Measurements from ENCODE around the gene CCR7. TPM values are rescaled to one million over a fixed set of nuclear protein-coding genes. Genes with fewer than 3 reads are reported as not detected.

CCR7 gene
- total RNA-seq, 2 experiments from 2014 or later: 297 to 302 TPM

GRCh38 chr17:40606548-40607353 is 41.5 kb upstream of the CCR7 start:
- peaks cover 96% of the 10 kb centered on the region for H3K4me1 Mint-ChIP-seq (ENCODE audit: low read depth)
- ChIA-PET CTCF (interaction anchor here (1.1 to 2.0 kb wide), 5 partner anchors 25 to 58 kb away, joined by 3 to 6 read pairs (median 3); no protein-coding TSS in a partner anchor), POLR2A (interaction anchor here (0.6 to 30.9 kb wide), 6 partner anchors 24 to 116 kb away, joined by 3 to 787 read pairs (median 5); partner anchors contain the start of genes CCR7 and SMARCE1)
- ATAC-seq (no peak), DNase-seq (no peak)
- peaks cover 4% of the 10 kb centered on the region for H3K36me3 Mint-ChIP-seq (ENCODE audit: low read depth)
- intact Hi-C loops (cut with micrococcal nuclease): no loop called here
- H3K9me3 Mint-ChIP-seq: no peaks in the 10 kb centered on the region
- no peak overlapping the region for H3K4me3 Mint-ChIP-seq
- TF ChIP-seq CTCF (IDR thresholded peaks at IDR 0.05): no peak
- peak overlapping the region; percentile 81 for H3K27ac Mint-ChIP-seq
- H3K27me3 Mint-ChIP-seq: no peaks in the 10 kb centered on the region

GRCh38 chr17:40605306-40605705 is 40.0 kb upstream of the CCR7 start:
- intact Hi-C loops (cut with micrococcal nuclease): no loop called here
- H3K36me3 Mint-ChIP-seq (ENCODE audit: low read depth): peaks cover 7% of the 10 kb centered on the region
- H3K4me1 Mint-ChIP-seq (ENCODE audit: low read depth): peaks cover 96% of the 10 kb centered on the region
- H3K27ac Mint-ChIP-seq: peak overlapping the region; percentile 92
- ChIA-PET CTCF (interaction anchor here (2.4 to 5.0 kb wide), 4 partner anchors 9 to 72 kb away, joined by 10 to 62 read pairs (median 34); partner anchors contain the start of gene CCR7), POLR2A (interaction anchor here (1.0 to 30.9 kb wide), 7 partner anchors 9 to 64 kb away, joined by 3 to 787 read pairs (median 21); partner anchors contain the start of gene CCR7)
- DNase-seq (peak; percentile 87), ATAC-seq (peak; percentile 60)
- no peaks in the 10 kb centered on the region for H3K9me3 Mint-ChIP-seq
- peak overlapping the region; percentile 48 for H3K4me3 Mint-ChIP-seq
- no peak for TF ChIP-seq CTCF (IDR thresholded peaks at IDR 0.05)
- no peaks in the 10 kb centered on the region for H3K27me3 Mint-ChIP-seq

GRCh38 chr17:40604327-40605080 is 39.2 kb upstream of the CCR7 start:
- intact Hi-C loops (cut with micrococcal nuclease): no loop called here
- peak overlapping the region; percentile 48 for H3K4me3 Mint-ChIP-seq
- no peaks in the 10 kb centered on the region for H3K9me3 Mint-ChIP-seq
- TF ChIP-seq CTCF (IDR thresholded peaks at IDR 0.05): no peak
- peaks cover 7% of the 10 kb centered on the region for H3K36me3 Mint-ChIP-seq (ENCODE audit: low read depth)
- H3K27ac Mint-ChIP-seq: peak overlapping the region; percentile 92
- H3K4me1 Mint-ChIP-seq (ENCODE audit: low read depth): peaks cover 97% of the 10 kb centered on the region
- H3K27me3 Mint-ChIP-seq: no peaks in the 10 kb centered on the region
- POLR2A ChIA-PET: interaction anchor here (0.7 to 30.9 kb wide), 9 partner anchors 9 to 110 kb away, joined by 3 to 787 read pairs (median 16); partner anchors contain the start of gene CCR7
- CTCF ChIA-PET: interaction anchor here (0.9 to 5.0 kb wide), 8 partner anchors 10 to 245 kb away, joined by 3 to 62 read pairs (median 10); partner anchors contain the start of gene CCR7
- ATAC-seq: no peak
- peak; percentile 26 for DNase-seq

GRCh38 chr17:40602445-40603443 is 37.5 kb upstream of the CCR7 start:
- intact Hi-C loops (cut with micrococcal nuclease): no loop called here
- ChIA-PET POLR2A (interaction anchor here (0.5 to 30.9 kb wide), 16 partner anchors 11 to 217 kb away, joined by 3 to 787 read pairs (median 4); partner anchors contain the start of gene CCR7), CTCF (interaction anchor here (0.7 to 5.0 kb wide), 11 partner anchors 11 to 70 kb away, joined by 3 to 62 read pairs (median 5); partner anchors contain the start of gene CCR7)
- peak overlapping the region; percentile 65 for H3K4me3 Mint-ChIP-seq
- peaks cover 7% of the 10 kb centered on the region for H3K36me3 Mint-ChIP-seq (ENCODE audit: low read depth)
- peak; percentile 92 for DNase-seq
- H3K27ac Mint-ChIP-seq: peak overlapping the region; percentile 98
- ATAC-seq: peak; percentile 43
- H3K27me3 Mint-ChIP-seq: no peaks in the 10 kb centered on the region
- H3K9me3 Mint-ChIP-seq: no peaks in the 10 kb centered on the region
- peaks cover 97% of the 10 kb centered on the region for H3K4me1 Mint-ChIP-seq (ENCODE audit: low read depth)
- no peak for TF ChIP-seq CTCF (IDR thresholded peaks at IDR 0.05)
